Esophagus squamous epithelium (tissue), 5 donors: ENCODE data around the gene POLK. TPM values are rescaled to one million over a fixed set of nuclear protein-coding genes. Genes with fewer than 3 reads are reported as not detected.
"Not testable (repeated sequence)": the region's sequence is repeated elsewhere in the genome, so short reads cannot be mapped to it uniquely, and the experiment has no call there.

Source experiments
- DNase-seq: peaks from one replicate; lab custom pipeline; 2025; lab: John Stamatoyannopoulos, UW
- H3K27ac ChIP-seq, 4 donors: fragments of 200-600 bp; sonication (generic); one replicate each; pipeline ENCODE4 v1.5.1; 2016 to 2019; ENCODE audit warnings: mild to moderate bottlenecking in 1 of 4
- H3K27me3 ChIP-seq, 4 donors: fragments of 200-600 bp; sonication (generic); 1 replicate in 3 of 4; 2 replicates in 1 of 4; pipeline versions ENCODE4 v1.5.1 to v1.6.0; 2017 to 2021; ENCODE audit warnings: antibody characterized with exemption in 1 of 4
- H3K36me3 ChIP-seq, 3 donors: fragments of 200-600 bp; sonication (generic); one replicate each; pipeline ENCODE4 v1.5.1; 2016 to 2019
- H3K4me1 ChIP-seq, 3 donors: fragments of 200-600 bp; sonication (generic); one replicate each; pipeline ENCODE4 v1.5.1; 2017 to 2019
- H3K4me3 ChIP-seq, 4 donors: fragments of 200-600 bp; sonication (generic); 1 replicate in 3 of 4; 2 replicates in 1 of 4; pipeline ENCODE4 v1.5.1; 2016 to 2019; ENCODE audit warnings: mild to moderate bottlenecking in 2 of 4, moderate library complexity in 1 of 4
- H3K9me3 ChIP-seq, 3 donors: fragments of 200-600 bp; sonication (generic); one replicate each; pipeline ENCODE4 v1.5.1; 2016 to 2019
- POLR2A ChIP-seq, 4 donors: fragments of 450-650 bp; IDR thresholded peaks; one replicate each; pipeline ENCODE4 v1.6.1; 2017; ENCODE audit warnings: antibody characterized with exemption in 4 of 4, mild to moderate bottlenecking in 4 of 4, moderate library complexity in 3 of 4
- WGBS, 2 donors: methylation state at CpG; one replicate each; pipeline ENCODE4 v1.1.5; 2018; 5-methylcytosine and 5-hydroxymethylcytosine counted together
- intact Hi-C: fragments of 100-400 bp; cut with DNase I; formaldehyde crosslinking; loops from one replicate; pipeline ENCODE4 v1.15.0; 2022
- total RNA-seq, 4 donors: library from RNA; depleted of rRNA; stranded (reverse); fragments of >200 nt; gene quantifications; one replicate each; pipeline ENCODE4 v1.1.0, GENCODE V29; 2016
- TF ChIP-seq, protein P1 (sequence below), 6 experiments: fragments of 450-650 bp in 4 of 6; fragments of 200-600 bp in 2 of 6; sonication (generic) in 2 of 6; IDR thresholded peaks; one replicate each; pipeline ENCODE4 v1.5.1; 2016 to 2019; ENCODE audit warnings: antibody characterized with exemption in 6 of 6, mild to moderate bottlenecking in 4 of 6, moderate library complexity in 4 of 6
- donor health status: DM: yes; HTN: yes; CAD: no.

The POLK gene
- total RNA-seq, 4 donors from 2014 or later, result 8.6 to 27.5 (median 14.1) TPM

DNA sequence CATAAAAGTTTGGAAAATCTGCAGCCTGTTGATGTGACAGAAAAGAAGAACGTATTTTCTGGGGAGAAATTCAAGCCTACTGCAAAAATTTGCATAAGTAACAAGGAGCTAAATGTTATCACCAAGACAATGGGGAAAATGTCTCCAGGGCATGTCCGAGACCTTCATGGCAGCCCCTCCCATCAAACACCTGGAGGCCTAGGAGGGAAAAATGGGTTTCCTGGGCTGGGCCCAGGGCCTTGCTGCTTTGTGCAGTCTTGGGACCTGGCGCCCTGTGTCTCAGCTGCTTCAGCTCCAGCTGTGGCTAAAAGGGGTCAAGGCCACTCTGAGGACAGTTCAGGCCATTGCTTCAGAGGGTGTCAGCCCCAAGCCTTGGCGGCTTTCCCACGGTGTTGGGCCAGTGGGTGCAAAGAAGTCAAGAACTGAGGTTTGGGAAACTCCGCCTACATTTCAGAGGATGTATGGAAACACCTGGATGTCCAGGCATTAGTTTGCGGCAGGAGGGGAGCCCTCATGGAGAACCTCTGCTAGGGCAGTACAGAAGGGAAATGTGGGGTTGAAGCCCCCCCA is 13.4 kb upstream of the POLK start:
- no peak for DNase-seq
- no peaks in the 10 kb centered on the region for H3K9me3 ChIP-seq
- no peak for TF ChIP-seq POLR2A (IDR thresholded peaks at IDR 0.05)
- TF ChIP-seq, protein P1, sequence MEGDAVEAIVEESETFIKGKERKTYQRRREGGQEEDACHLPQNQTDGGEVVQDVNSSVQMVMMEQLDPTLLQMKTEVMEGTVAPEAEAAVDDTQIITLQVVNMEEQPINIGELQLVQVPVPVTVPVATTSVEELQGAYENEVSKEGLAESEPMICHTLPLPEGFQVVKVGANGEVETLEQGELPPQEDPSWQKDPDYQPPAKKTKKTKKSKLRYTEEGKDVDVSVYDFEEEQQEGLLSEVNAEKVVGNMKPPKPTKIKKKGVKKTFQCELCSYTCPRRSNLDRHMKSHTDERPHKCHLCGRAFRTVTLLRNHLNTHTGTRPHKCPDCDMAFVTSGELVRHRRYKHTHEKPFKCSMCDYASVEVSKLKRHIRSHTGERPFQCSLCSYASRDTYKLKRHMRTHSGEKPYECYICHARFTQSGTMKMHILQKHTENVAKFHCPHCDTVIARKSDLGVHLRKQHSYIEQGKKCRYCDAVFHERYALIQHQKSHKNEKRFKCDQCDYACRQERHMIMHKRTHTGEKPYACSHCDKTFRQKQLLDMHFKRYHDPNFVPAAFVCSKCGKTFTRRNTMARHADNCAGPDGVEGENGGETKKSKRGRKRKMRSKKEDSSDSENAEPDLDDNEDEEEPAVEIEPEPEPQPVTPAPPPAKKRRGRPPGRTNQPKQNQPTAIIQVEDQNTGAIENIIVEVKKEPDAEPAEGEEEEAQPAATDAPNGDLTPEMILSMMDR (IDR thresholded peaks at IDR 0.05), result no peak
- WGBS, 2 donors, result 94 to 100% methylated on average over 2 of the region's 7 CpGs
- intact Hi-C loops, result no loop called here
- no peaks in the 10 kb centered on the region for H3K27me3 ChIP-seq
- no peaks in the 10 kb centered on the region for H3K4me1 ChIP-seq
- no peak overlapping the region for H3K27ac ChIP-seq
- H3K36me3 ChIP-seq, result peaks cover 0 to 32% (median 0%) of the 10 kb centered on the region in 3 donors
- no peak overlapping the region for H3K4me3 ChIP-seq

DNA sequence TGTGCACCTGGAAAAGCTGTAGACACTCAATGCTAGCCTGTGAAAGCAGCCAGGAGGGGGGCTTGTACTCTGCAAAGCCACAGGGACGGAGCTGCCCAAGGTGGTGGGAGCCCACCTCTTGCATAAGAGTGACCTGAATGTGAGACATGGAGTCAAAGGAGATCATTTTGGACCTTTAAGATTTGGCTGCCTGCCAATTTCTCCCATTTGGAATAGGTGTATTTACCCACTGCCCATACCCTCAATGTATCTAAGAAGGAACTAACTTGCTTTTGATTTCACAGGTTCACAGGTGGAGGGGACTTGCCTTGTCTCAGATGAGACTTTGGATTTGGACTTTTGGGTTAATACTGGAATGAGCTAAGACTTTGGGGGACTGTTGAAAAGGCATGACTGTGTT is 12.8 kb upstream of the POLK start:
- H3K27me3 ChIP-seq, H3K4me1 ChIP-seq, intact Hi-C loops, DNase-seq, H3K9me3 ChIP-seq, H3K4me3 ChIP-seq, H3K27ac ChIP-seq: not testable (repeated sequence)
- H3K36me3 ChIP-seq, result peaks cover 0 to 32% (median 0%) of the 10 kb centered on the region in 3 donors
- WGBS, 2 donors, result 100% methylated on average over 1 of the region's 1 CpG

DNA sequence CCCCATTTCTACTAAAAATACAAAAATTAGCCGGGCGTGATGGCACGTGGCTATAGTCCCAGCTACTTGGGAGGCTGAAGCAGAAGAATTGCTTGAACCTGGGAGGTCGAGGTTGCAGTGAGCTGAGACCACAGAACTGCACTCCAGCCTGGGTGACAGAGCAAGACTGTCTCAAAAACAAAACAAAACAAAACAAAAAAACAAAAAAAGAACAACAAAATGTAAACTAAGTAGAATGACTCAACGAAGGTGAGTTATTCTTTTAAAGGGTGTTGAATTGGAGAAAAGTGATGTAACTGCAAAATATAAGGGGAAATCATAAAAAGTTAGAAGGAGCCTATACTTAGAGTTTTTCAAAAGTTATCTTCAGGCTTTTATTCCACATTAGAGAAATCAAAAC is 6.6 kb upstream of the POLK start:
- H3K27me3 ChIP-seq, H3K4me3 ChIP-seq, H3K36me3 ChIP-seq, DNase-seq, H3K27ac ChIP-seq, intact Hi-C loops, H3K9me3 ChIP-seq: not testable (repeated sequence)
- peaks cover 8 to 29% (median 10%) of the 10 kb centered on the region in 3 donors for H3K4me1 ChIP-seq
- WGBS, 2 donors, result 93% methylated on average over 5 of the region's 5 CpGs

DNA sequence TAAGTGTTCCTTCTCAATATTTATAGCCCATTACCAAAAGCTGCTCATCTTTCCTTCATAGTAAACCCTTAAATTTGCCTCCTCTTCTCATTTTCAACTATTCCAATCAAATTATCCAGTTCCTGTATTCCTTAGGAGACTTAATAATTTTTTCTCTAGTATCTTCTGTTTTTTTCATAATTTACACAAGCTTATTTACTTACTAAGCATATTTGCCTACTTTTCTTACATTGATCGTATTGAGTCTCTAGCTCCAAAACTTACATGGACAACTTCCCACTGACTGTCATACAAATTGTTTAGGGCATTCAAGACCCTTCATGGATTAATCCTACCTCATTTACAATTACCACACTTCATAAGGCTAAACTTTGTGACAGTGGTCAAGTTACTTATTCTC is 3.9 kb upstream of the POLK start:
- no peak for DNase-seq
- intact Hi-C loops, result no loop called here
- no peak for TF ChIP-seq POLR2A (IDR thresholded peaks at IDR 0.05)
- TF ChIP-seq, protein P1 (IDR thresholded peaks at IDR 0.05), result no peak
- no peak overlapping the region for H3K4me3 ChIP-seq
- WGBS, 2 donors, result 97 to 100% methylated on average over 1 of the region's 1 CpG
- no peaks in the 10 kb centered on the region for H3K9me3 ChIP-seq
- H3K4me1 ChIP-seq, result peaks cover 14 to 39% (median 14%) of the 10 kb centered on the region in 3 donors
- no peaks in the 10 kb centered on the region for H3K27me3 ChIP-seq
- peaks cover 0 to 9% (median 0%) of the 10 kb centered on the region in 3 donors for H3K36me3 ChIP-seq
- H3K27ac ChIP-seq, result no peak overlapping the region

DNA sequence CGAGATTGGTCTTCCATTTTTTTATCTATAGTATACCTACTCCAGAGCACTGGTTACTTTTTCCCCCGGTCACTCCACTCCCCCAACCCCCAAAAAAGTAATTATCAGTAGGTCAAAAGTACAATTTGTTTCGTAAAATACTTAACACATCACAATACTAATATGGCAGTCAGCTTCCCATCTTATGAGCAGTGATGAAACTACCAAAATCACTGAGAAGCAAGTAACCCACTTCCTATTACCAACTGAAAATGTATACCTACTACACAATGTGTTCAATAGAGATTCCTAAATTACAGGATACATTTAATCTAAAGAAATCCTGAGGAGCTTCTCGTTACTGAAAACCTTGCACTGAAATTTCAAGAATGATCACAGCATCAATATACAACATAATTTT is 2.1 kb upstream of the POLK start:
- intact Hi-C loops, result no loop called here
- Histone ChIP-seq H3K9me3 (no peaks in the 10 kb centered on the region), H3K36me3 (peaks cover 0 to 8% (median 0%) of the 10 kb centered on the region in 3 donors), H3K4me1 (peaks cover 17 to 56% (median 24%) of the 10 kb centered on the region in 3 donors), H3K27me3 (no peaks in the 10 kb centered on the region), H3K4me3 (peak overlapping the region in 3 of 4 donors; percentile 76 to 95 (median 92)), H3K27ac (peak overlapping the region in 1 of 4 donors; percentile 96)
- 68 to 72% methylated on average over 4 of the region's 4 CpGs for WGBS, 2 donors
- TF ChIP-seq, protein P1 (IDR thresholded peaks at IDR 0.05), result no peak
- no peak for DNase-seq

DNA sequence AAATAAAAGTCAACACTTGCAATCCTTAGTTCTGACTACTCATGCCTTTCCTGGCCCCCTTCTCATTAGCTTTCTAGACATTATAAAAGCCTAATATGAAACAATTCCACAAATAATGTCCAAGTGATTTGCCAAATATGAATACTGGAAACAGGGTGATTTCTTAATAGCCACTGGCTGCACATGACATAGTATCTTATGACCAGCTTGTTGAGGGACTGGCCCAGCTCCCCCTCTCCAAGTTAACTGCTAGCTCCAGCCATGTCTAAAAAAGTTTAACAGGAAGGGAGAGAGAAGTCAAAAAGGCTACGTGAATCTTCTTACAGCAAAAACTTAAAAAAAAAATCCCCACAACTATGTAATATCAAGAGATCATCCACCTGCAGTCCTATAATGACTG is 1.7 kb upstream of the POLK start:
- intact Hi-C loops, result no loop called here
- TF ChIP-seq POLR2A (IDR thresholded peaks at IDR 0.05), result no peak
- TF ChIP-seq, protein P1 (IDR thresholded peaks at IDR 0.05), result no peak
- Histone ChIP-seq H3K27me3 (no peaks in the 10 kb centered on the region), H3K9me3 (no peaks in the 10 kb centered on the region), H3K27ac (peak overlapping the region in 2 of 4 donors; percentile 92 to 96), H3K4me1 (peaks cover 17 to 59% (median 24%) of the 10 kb centered on the region in 3 donors), H3K36me3 (peaks cover 0 to 4% (median 0%) of the 10 kb centered on the region in 3 donors), H3K4me3 (peak overlapping the region; percentile 76 to 95 (median 94))
- 0 to 5% methylated on average over 1 of the region's 1 CpG for WGBS, 2 donors
- DNase-seq, result no peak
